Heart left ventricle (tissue), 13 donors: ENCODE data around the gene LCN9.

Source experiments
- POLR2A ChIP-seq, 2 donors: fragments of 450-650 bp; IDR thresholded peaks; one replicate each; pipeline ENCODE4 v1.6.1; 2017; ENCODE audit warnings: antibody characterized with exemption in 2 of 2, mild to moderate bottlenecking in 2 of 2, moderate library complexity in 2 of 2
- TF ChIP-seq, protein P1 (sequence below), 12 donors: fragments of 200-600 bp; sonication (generic) in 4 of 12; IDR thresholded peaks; one replicate each; pipeline versions ENCODE4 v1.5.0 to v1.8.0; 2018 to 2022; ENCODE audit warnings: antibody characterized with exemption in 12 of 12, mild to moderate bottlenecking in 5 of 12
- donor health status: ischemic (EF 13 %, LVEDD 7.1; RV severe dilation, severe dysfunction).
- donor health status: DM: no; HTN: yes; CAD: no.
- donor health status: DM: no; HTN: no; CAD: no.
- donor health status: ischemic (EF 25% LVEDD 6.9; RV normal size, moderate dysfunction).
- donor health status: ischemic (EF 25% LVEDD 5.7; RV mildly dilated, moderate dysfunction).
- donor health status: ischemic (EF 35%, LVEDD 5.7; RV mildly dilated, moderate dysfunction).
- donor health status: nonischemic (EF 11% LVEDD 7.7; RV severe dilation, severe dysfunction).
- donor health status: DM: yes; HTN: yes; CAD: no.
- donor health status: PGD.
- donor health status: ischemic (EF 29% LVEDD 5.4; RV normal size, mild dysfunction).
- donor health status: nonischemic (EF 23%, LVEDD 6.1; RV moderate dilation, normal function).

DNA sequence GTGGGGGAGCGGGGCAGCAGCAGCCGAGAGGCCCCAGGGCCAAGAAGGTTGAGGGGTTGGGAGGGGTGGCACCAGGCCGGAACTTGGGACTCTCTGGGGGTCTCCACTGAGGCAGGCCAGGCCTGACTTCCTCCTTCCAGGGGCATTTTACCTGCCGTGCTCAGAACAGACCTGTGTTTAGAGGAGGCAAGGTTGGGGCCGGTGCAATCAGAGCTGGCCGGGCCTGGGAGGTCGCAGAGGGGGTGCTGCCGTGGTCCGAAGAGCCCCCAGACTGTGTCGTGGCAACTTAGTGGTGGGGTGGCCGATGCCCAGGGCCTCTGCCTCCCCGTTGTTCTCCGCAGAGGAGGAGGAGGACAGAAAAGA is 45.6 kb upstream of the LCN9 start:
- TF ChIP-seq, protein P1, sequence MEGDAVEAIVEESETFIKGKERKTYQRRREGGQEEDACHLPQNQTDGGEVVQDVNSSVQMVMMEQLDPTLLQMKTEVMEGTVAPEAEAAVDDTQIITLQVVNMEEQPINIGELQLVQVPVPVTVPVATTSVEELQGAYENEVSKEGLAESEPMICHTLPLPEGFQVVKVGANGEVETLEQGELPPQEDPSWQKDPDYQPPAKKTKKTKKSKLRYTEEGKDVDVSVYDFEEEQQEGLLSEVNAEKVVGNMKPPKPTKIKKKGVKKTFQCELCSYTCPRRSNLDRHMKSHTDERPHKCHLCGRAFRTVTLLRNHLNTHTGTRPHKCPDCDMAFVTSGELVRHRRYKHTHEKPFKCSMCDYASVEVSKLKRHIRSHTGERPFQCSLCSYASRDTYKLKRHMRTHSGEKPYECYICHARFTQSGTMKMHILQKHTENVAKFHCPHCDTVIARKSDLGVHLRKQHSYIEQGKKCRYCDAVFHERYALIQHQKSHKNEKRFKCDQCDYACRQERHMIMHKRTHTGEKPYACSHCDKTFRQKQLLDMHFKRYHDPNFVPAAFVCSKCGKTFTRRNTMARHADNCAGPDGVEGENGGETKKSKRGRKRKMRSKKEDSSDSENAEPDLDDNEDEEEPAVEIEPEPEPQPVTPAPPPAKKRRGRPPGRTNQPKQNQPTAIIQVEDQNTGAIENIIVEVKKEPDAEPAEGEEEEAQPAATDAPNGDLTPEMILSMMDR (IDR thresholded peaks at IDR 0.05), result no peak
- TF ChIP-seq POLR2A (IDR thresholded peaks at IDR 0.05), result no peak
